GM21619 (cell line): Measurements from ENCODE around the gene KIF15.
"Not testable (repeated sequence)": the region's sequence is repeated elsewhere in the genome, so short reads cannot be mapped to it uniquely, and the experiment has no call there.

Experiments used
- ATAC-seq: cut with Tn5 transposase; IDR thresholded peaks from one replicate; pipeline ENCODE4 v1.9.1; 2021; ENCODE audit not compliant: unreplicated experiment

KIF15 gene

GRCh38 chr3:44761424-44762169 lies at the start of gene KIF15, which contains the start of gene KIAA1143:
Gene KIF15 (plus strand): TSS chr3:44761794. CDS start chr3:44761866, 72 bp downstream.
Gene KIAA1143 (minus strand): TSS chr3:44761619. CDS start chr3:44761602, 17 bp downstream.
- peak; percentile 89 for ATAC-seq

DNA sequence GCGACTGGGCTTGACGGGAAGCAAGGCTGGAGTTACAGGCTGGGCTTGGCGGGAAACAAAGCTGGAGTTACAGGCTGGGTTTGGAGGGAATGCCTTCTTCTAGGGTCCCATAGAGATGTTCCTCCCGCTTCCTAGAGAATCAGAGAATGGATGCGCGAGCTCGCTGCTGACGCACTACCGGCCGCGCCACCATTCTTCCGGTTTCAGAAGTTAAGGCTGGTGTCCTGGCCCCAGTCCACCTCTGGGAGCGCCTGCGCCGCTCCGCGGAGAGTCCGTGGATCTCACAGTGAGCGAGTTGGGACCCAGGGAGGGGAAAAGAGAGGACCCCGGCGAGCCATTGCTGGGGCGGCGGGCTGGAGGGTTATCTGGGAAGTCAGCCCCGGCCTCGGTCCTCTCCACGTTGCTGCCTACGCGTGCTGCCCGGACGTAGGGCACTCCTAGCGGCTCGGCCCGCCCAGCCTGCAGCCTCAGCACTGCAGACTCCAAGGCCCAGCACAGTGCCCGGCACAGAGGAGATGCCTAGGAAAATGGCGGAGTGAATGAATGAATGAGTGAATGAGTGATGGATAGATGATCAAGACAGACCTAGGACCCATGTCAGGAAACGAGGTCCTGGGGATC lies 49.0 kb upstream of the KIF15 start, which contains the start of gene ZNF502:
Gene ZNF502 (plus strand): TSS at position 206 of the 621 bp plus-strand sequence. CDS start 7,602 bp downstream, outside the sequence.
- no peak for ATAC-seq

DNA sequence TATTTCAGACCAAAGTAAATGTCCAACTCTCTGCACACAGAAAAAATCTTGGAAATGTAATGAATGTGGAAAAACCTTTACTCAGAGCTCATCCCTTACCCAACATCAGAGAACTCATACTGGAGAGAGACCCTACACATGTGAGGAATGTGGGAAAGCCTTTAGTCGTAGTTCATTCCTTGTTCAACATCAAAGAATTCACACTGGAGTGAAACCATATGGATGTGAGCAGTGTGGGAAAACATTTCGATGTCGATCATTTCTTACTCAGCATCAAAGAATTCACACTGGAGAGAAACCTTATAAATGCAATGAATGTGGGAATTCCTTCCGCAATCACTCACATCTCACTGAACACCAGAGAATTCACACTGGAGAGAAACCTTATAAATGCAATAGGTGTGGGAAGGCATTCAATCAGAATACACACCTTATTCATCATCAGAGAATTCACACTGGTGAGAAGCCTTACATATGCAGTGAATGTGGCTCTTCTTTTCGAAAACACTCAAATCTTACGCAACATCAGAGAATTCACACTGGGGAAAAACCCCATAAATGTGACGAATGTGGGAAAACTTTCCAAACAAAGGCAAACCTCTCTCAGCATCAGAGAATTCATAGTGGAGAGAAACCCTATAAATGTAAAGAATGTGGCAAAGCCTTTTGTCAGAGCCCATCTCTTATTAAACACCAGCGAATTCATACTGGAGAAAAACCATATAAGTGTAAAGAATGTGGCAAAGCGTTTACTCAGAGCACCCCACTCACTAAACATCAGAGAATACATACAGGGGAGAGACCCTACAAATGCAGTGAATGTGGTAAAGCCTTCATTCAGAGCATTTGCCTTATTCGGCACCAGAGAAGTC lies 40.1 kb upstream of the KIF15 start:
- no peak for ATAC-seq

DNA sequence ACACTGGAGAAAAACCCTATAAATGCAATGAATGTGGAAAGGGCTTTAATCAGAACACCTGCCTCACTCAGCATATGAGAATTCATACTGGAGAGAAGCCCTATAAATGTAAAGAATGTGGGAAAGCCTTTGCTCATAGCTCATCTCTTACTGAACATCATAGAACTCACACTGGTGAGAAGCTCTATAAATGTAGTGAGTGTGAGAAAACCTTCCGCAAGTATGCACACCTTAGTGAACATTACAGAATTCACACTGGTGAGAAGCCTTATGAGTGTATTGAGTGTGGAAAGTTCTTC lies 39.5 kb upstream of the KIF15 start:
- no peak for ATAC-seq

DNA sequence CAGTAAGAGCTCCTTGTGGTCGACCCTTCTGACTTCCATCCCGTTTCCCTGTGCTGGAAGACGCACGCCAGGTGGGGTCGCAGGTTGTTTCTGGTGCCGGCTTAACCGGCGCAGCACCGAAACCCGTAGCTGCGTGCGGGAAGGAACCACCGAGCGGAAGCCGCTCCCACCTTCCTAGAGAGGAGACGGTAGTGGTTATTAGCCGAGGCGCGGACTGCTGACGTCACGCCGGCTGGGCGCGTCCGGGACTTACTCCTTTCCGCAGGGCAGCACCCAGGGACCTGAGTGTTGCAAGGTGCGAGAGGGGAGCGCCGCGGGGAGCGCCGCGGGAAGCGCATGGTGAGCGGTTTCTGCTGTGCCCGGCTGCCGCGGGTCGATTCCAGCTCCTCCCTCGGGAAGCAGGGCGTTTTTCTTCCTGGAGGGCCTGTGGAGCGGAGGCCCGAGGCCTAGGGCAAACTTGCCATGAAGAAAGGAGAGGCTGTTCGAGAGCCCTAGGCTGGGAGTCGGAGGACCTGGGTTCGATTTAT lies 32.1 kb upstream of the KIF15 start, which contains the start of gene ZNF501:
Gene ZNF501 (plus strand): TSS at position 252 of the 527 bp plus-strand sequence. CDS start 4,787 bp downstream, outside the sequence.
- peak; percentile 90 for ATAC-seq

DNA sequence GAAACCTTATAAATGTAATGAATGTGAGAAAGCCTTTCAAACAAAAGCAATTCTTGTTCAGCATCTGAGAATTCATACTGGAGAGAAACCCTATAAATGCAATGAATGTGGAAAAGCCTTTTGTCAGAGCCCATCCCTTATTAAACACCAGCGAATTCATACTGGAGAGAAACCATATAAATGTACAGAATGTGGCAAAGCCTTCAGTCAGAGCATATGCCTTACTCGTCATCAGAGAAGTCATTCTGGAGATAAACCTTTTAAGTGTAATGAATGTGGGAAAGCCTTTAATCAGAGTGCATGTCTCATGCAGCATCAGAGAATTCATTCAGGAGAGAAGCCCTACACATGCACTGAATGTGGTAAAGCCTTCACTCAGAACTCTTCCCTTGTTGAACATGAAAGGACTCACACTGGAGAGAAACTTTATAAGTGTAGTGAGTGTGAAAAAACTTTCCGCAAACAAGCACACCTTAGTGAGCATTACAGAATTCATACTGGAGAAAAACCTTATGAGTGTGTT lies 26.9 kb upstream of the KIF15 start:
- no peak for ATAC-seq

- no peak for ATAC-seq
Measured at GRCh38 chr3:44761101-44761423, 532 bp upstream of the KIF15 start.

DNA sequence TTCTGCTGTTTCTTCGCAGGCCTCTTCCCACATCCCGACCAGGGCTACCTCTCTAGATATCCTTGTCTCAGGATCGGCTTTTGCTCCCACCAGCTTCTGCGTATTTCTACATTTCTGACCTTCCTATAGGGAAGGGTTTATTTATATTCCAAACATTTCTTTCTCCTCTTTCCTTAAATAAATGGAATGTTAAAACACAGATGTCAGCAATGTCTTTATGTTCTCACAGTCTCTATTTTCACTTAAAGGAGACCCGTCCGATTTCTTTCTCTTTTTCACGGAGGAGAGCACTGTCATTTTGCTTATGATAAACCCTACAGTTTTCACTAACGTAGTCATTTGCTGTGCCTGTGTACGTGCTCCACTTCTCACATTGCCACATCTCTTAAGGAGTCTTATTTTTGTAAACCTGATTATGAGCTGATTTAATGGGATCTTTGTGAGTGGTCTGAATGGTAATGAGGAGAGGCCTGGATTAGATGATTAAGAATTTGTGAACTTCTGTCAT lies 630 bp downstream of the KIF15 start:
- ATAC-seq, result no peak

DNA sequence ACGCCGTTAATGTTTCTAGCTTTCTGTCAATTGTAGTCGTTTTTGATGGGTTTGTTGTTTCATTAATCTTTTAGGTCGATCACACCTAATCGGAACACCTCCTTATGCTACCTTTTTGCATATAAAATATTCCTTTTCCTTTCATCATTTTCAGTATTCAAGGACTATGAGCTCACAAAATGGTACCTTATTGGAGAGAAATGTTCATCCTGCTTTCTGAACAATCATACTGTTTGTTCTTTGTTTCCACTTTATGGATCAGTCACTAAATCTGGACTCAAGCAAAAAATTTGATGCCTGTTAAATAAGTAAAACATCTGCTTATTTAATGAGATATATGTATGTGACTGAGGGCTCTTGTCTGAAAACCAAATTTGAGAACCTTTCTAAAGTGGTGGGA lies 1.1 kb downstream of the KIF15 start:
- ATAC-seq, result no peak

- ATAC-seq, result no peak
Measured at GRCh38 chr3:44764248-44764647, 2.7 kb downstream of the KIF15 start.

DNA sequence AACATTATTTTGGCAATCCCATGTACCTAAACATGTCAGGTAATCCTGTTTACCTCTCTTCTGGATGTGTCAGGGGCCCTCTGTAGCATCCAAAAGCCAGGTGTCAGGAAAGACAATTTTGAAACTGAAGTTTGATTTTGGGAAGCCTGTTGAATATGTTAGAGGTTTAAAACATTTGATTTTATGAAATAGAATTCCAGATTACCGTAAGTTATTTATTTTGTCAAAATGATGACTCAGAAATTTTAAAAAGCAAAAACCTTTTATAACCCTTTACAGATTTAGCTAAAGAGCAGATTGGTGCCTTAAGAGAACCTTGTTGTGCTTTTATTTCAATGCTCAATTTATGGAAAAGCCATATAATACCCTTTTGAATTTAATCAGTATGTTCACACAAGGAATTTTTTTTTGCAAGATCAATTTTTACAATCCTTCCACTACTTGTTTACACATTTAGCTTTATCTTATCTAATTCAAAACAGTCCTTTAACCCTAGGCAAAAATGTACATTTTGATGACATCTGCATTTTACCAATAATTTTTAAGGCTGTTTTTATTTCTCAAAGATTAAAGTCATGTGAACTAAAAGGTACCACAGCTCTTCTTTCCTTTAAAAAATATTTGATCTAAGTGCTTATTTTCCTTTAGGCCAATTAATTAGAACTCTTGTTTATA lies 10.0 kb downstream of the KIF15 start:
- ATAC-seq, result no peak

DNA sequence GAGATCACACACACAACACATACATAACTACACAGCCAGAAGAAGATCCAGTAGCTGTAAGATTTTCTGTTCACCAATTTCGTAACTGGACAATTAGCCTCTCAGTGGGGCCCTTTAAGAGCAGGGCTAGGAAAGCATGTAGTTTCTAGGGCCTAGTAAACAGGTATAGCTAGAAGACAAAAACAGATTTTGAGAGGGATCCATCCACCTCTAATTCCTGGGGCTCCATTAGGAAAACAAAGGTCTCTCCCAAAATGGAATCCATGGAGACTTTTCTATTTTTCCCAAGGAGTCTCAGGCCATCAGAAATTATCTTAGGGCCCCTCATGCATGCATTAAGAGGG lies 10.5 kb downstream of the KIF15 start:
- no peak for ATAC-seq

DNA sequence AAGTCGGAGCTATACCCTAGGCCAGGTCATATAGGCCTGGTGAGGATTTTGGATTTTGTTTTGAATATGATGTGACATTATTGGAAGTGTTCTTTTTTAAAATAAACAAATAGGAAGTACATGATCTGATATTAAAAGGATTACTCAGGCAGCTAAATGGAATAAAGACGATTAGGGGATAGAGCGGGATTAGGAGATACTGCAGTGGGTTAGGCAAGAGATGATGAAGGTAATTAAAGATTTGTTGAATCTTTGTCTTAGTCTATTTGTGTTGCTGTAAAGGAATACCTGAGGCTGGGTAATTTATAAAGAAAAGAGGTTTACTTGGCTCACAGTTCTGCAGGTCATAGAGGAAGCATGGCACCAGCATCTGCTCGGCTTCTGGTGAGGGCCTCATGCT lies 21.3 kb downstream of the KIF15 start:
- no peak for ATAC-seq

DNA sequence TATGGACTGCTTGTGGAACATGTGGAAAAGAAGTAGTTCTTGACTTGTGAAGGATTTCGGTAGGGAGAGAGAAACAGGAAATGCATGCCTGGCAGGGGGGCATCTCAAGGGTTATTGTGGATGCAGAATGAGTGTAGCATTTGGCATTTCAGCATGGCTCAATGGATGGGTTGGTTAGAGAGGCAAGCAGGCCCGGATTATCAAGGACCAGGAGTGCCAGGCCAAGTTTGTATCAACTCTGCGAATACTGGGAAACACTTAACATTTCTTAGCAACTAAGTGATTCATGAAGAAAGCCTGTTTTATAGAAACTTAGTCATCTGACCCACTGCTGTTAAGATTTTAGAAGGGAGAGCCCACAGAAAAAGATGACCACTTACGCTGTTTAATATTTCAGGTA lies 33.6 kb downstream of the KIF15 start:
- no peak for ATAC-seq

GRCh38 chr3:44802011-44802410 lies 40.4 kb downstream of the KIF15 start:
- no peak for ATAC-seq

- ATAC-seq, result peak; percentile 81
Measured at GRCh38 chr3:44803298-44803697, 41.7 kb downstream of the KIF15 start.

- ATAC-seq, result no peak
Measured at GRCh38 chr3:44805960-44806359, 44.4 kb downstream of the KIF15 start.

DNA sequence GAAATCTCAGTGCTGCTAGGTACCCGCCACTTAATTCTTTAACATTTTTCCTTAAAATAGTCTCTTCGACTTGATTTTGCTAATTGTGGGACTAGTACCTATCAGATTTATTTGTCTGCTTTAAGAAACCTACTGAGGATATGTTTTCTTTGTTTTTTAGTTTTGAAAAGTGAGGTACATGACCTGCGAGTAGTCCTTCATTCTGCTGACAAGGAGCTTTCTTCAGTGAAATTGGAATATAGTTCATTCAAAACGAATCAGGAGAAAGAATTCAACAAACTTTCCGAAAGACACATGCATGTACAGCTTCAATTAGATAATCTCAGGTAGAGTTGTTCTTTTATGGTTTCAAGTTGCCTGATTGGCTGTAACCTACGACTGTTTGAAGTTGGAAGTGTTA lies 53.2 kb downstream of the KIF15 start:
- no peak for ATAC-seq

- ATAC-seq, result not testable (repeated sequence)
Measured at GRCh38 chr3:44816334-44816733, 54.7 kb downstream of the KIF15 start.

GRCh38 chr3:44821206-44821605 lies 59.6 kb downstream of the KIF15 start:
- not testable (repeated sequence) for ATAC-seq
